ENCODE measurements around the gene JUP. TPM values are rescaled to one million over a fixed set of nuclear protein-coding genes. Genes with fewer than 3 reads are reported as not detected.

The JUP gene
- total and polyA plus RNA-seq, 10 of the 15 experiments (the other 5 are each of a cell fraction or from before 2014, with no cell fraction given) = 1.5 to 36.3 (median 11.6) TPM

GRCh38 chr17:41801374-41802271 is 15.1 kb upstream of the JUP start (continued):
- TF ChIP-seq SMC3 (IDR thresholded peaks at IDR 0.05; ENCODE audit: borderline replicate concordance, low read length) (peak; percentile 99), ZBTB4 (CRISPR knock-in tag; IDR thresholded peaks at IDR 0.05) (no peak), RAD21 (IDR thresholded peaks at IDR 0.05; ENCODE audit: insufficient read depth, low read depth, low read length) (peak; percentile 90), HCFC1 (IDR thresholded peaks at IDR 0.05; ENCODE audit: low read length) (no peak), TCF7 (IDR thresholded peaks at IDR 0.05; ENCODE audit: borderline replicate concordance) (no peak), MXI1 (IDR thresholded peaks at IDR 0.05; ENCODE audit: low read depth, low read length) (no peak), ZNF217 (IDR thresholded peaks at IDR 0.05) (no peak), JUND (IDR thresholded peaks at IDR 0.05; ENCODE audit: low read depth, low read length) (no peak), ZNF687 (IDR thresholded peaks at IDR 0.05) (no peak), ELK1 (IDR thresholded peaks at IDR 0.05; ENCODE audit: low read depth, low read length) (no peak), REST (IDR thresholded peaks at IDR 0.05; ENCODE audit: low read depth, low read length) (no peak), CBFB (IDR thresholded peaks at IDR 0.05; ENCODE audit: low read depth) (no peak), ZZZ3 (IDR thresholded peaks at IDR 0.05; ENCODE audit: control insufficient read depth, insufficient read length, low read depth) (no peak), NKRF (conservative IDR thresholded peaks at IDR 0.05) (no peak), PAX8 (IDR thresholded peaks at IDR 0.05) (no peak)

Measured in GM12878 (cell line).